ENCODE results near the gene MAPK8IP1. TPM values are rescaled to one million over a fixed set of nuclear protein-coding genes. Genes with fewer than 3 reads are reported as not detected.

The MAPK8IP1 gene
- total and polyA plus RNA-seq, 10 donors, result 0.80 to 6.0 (median 3.1) TPM

GRCh38 chr11:45941285-45941684 lies 55.8 kb downstream of the MAPK8IP1 start:
- no peaks in the 10 kb centered on the region for H3K27me3 ChIP-seq (replicated peaks in 1 of 7)
- TF ChIP-seq POLR2AphosphoS5 (IDR thresholded peaks at IDR 0.05) (no peak), CTCF (IDR thresholded peaks at IDR 0.05 in 8 of 11, conservative IDR thresholded peaks at IDR 0.05 in 3 of 11) (no peak), POLR2A (IDR thresholded peaks at IDR 0.05) (no peak)
- DNase-seq, result no peak
- H3K27ac ChIP-seq, result no peak overlapping the region
- H3K4me1 ChIP-seq, result peaks cover 0 to 35% (median 3%) of the 10 kb centered on the region in 6 donors
- no peak overlapping the region for H3K4me3 ChIP-seq
- intact Hi-C loops (cut with DNase I; ENCODE audit: low total_unique reads), result no loop called here
- H3K9me3 ChIP-seq, result no peaks in the 10 kb centered on the region
- peaks cover 3 to 100% (median 48%) of the 10 kb centered on the region in 6 donors for H3K36me3 ChIP-seq
- WGBS, 5 donors, result 78 to 94% (median 84%) methylated on average over 4 of the region's 4 CpGs

GRCh38 chr11:45942381-45942780 lies 56.9 kb downstream of the MAPK8IP1 start:
- Histone ChIP-seq H3K9me3 (no peaks in the 10 kb centered on the region), H3K27ac (no peak overlapping the region), H3K27me3 (replicated peaks in 1 of 7) (no peaks in the 10 kb centered on the region), H3K36me3 (peaks cover under 1 to 100% (median 53%) of the 10 kb centered on the region in 6 donors), H3K4me3 (no peak overlapping the region), H3K4me1 (peaks cover 0 to 24% (median 2%) of the 10 kb centered on the region in 6 donors)
- TF ChIP-seq POLR2AphosphoS5 (IDR thresholded peaks at IDR 0.05) (no peak), CTCF (IDR thresholded peaks at IDR 0.05 in 8 of 11, conservative IDR thresholded peaks at IDR 0.05 in 3 of 11) (no peak), POLR2A (IDR thresholded peaks at IDR 0.05) (no peak)
- intact Hi-C loops (cut with DNase I; ENCODE audit: low total_unique reads), result no loop called here
- WGBS, 5 donors, result 95 to 97% (median 96%) methylated on average over 4 of the region's 4 CpGs
- DNase-seq, result no peak

DNA sequence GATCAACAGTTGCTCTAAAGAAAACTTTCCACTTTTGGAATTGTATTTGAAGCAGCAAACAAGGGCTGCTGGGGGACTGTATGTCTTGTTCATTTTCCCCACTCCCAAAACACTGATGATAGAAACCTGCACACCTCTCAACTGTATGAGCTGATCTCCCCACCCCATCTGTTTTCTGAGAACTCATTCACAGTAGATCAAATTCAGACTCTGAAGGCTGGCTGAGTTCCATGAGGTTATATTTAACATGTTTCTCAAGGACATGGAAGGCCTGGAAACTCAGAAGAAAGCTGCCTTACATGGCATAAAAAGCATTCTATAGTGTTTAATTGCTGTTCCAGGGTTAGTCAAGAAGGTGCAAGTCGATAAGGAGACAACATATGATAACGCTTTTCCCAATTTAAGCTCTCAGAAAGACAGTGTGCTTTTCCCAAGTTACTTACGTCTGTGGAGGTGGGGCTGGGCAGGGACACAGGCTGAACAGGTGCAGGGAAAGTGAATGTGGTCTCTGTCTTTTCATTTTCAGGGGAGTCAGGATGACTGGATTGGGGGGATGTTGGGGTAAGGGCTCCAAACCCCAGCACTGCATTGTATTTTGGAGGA lies 60.0 kb downstream of the MAPK8IP1 start:
- TF ChIP-seq CTCF (IDR thresholded peaks at IDR 0.05 in 8 of 11, conservative IDR thresholded peaks at IDR 0.05 in 3 of 11), result no peak
- TF ChIP-seq POLR2AphosphoS5 (IDR thresholded peaks at IDR 0.05), result no peak
- no peak for TF ChIP-seq POLR2A (IDR thresholded peaks at IDR 0.05)
- Histone ChIP-seq H3K4me1 (no peaks in the 10 kb centered on the region), H3K27ac (no peak overlapping the region), H3K36me3 (peaks cover 0 to 100% (median 71%) of the 10 kb centered on the region in 6 donors), H3K27me3 (replicated peaks in 1 of 7) (no peaks in the 10 kb centered on the region), H3K4me3 (no peak overlapping the region), H3K9me3 (no peaks in the 10 kb centered on the region)
- DNase-seq, result no peak
- intact Hi-C loops (cut with DNase I; ENCODE audit: low total_unique reads), result no loop called here
- WGBS, 5 donors, result 87 to 100% (median 94%) methylated on average over 3 of the region's 3 CpGs

DNA sequence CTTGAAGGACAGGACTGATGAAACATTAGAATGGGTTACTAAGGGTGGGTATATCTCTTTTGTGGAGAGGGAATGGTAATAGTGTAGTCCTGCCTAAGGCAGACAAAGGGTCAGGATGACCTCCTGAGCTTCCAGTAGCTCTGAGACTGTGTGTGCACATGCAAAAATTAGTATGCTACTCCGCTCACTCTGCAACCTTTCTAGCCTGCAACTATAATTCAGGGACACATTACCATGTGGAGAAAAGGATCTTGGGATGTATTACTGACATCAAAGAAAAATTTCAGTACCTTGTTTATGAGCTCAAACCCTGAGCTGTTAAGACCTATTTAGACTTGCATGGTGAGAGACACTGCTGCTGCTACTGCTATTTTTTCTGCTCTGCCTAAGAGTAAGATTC lies 62.4 kb downstream of the MAPK8IP1 start:
- intact Hi-C loops (cut with DNase I; ENCODE audit: low total_unique reads), result no loop called here
- no peak for DNase-seq
- WGBS, 5 donors, result 92 to 100% (median 97%) methylated on average over 1 of the region's 1 CpG
- H3K4me3 ChIP-seq, result no peak overlapping the region
- peaks cover 0 to 100% (median 74%) of the 10 kb centered on the region in 6 donors for H3K36me3 ChIP-seq
- no peaks in the 10 kb centered on the region for H3K9me3 ChIP-seq
- TF ChIP-seq POLR2A (IDR thresholded peaks at IDR 0.05) (no peak), CTCF (IDR thresholded peaks at IDR 0.05 in 8 of 11, conservative IDR thresholded peaks at IDR 0.05 in 3 of 11) (no peak), POLR2AphosphoS5 (IDR thresholded peaks at IDR 0.05) (no peak)
- H3K27ac ChIP-seq, result no peak overlapping the region
- no peaks in the 10 kb centered on the region for H3K4me1 ChIP-seq
- no peaks in the 10 kb centered on the region for H3K27me3 ChIP-seq (replicated peaks in 1 of 7)
